ENCODE measurements around the gene UBE2H. TPM values are rescaled to one million over a fixed set of nuclear protein-coding genes. Genes with fewer than 3 reads are reported as not detected.

UBE2H gene
- total RNA-seq, 4 donors from 2014 or later = 89.3 to 95.8 (median 90.9) TPM

DNA sequence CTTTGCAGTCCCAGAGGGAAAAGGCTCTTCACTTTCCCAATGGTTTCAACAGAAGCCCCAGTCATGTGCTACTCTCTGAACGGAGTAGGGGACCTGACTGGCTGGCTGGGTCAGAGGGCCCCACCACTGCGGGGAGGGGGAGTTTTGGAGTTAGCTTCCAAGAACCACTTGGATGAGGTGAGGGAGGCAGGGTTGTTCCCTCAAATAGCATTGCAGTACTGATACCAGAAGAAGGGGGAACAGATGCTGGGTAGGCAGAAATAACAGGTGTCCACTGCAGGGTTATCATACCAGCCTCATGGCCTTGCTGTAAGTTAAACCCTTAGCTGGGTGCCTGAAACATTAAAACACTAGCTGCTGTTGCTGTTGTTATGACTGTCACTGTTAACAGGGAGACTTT, 131.3 kb downstream of the UBE2H start:
- TF ChIP-seq, protein P1, sequence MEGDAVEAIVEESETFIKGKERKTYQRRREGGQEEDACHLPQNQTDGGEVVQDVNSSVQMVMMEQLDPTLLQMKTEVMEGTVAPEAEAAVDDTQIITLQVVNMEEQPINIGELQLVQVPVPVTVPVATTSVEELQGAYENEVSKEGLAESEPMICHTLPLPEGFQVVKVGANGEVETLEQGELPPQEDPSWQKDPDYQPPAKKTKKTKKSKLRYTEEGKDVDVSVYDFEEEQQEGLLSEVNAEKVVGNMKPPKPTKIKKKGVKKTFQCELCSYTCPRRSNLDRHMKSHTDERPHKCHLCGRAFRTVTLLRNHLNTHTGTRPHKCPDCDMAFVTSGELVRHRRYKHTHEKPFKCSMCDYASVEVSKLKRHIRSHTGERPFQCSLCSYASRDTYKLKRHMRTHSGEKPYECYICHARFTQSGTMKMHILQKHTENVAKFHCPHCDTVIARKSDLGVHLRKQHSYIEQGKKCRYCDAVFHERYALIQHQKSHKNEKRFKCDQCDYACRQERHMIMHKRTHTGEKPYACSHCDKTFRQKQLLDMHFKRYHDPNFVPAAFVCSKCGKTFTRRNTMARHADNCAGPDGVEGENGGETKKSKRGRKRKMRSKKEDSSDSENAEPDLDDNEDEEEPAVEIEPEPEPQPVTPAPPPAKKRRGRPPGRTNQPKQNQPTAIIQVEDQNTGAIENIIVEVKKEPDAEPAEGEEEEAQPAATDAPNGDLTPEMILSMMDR (IDR thresholded peaks at IDR 0.05; ENCODE audit: low read depth) = no peak

DNA sequence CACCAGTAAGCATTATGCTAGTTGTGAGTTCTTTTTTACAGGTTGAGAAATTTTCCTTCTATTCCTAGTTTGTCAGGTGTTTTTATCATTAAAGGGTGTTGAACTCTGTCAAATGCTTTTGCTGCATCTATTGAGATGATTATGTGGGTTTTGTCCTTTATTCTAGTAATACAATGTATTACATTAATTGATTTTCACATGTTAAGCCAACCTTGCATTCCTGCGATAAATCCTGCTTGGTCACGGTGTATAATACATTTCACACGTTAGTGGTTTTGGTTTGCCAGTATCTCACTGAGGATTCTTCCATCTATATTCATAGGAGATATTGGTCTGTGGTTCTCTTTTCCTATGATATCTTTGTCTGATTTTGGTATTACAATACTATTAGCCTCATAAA, 136.0 kb downstream of the UBE2H start:
- TF ChIP-seq, protein P1 (IDR thresholded peaks at IDR 0.05; ENCODE audit: low read depth) = no peak

DNA sequence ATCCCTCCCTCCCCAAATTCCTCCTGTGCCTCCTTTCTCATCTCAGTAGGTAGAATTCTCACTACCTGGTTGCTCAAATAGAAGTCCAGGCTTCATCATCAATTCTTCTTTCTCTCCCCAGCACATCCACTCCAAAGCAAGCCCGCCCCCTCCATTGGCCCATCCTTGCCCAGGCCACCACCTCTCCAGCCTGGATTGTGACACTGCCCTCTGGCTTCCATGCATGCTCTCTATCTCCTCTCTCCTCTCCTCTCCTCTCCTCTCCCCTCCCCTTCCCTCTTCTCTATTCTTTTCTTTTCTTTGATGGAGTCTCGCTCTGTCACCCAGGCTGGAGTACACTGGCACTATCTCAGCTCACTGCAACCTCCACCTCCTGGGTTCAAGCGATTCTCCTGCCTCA, 144.9 kb downstream of the UBE2H start:
- TF ChIP-seq, protein P1 (IDR thresholded peaks at IDR 0.05; ENCODE audit: low read depth) = no peak

DNA sequence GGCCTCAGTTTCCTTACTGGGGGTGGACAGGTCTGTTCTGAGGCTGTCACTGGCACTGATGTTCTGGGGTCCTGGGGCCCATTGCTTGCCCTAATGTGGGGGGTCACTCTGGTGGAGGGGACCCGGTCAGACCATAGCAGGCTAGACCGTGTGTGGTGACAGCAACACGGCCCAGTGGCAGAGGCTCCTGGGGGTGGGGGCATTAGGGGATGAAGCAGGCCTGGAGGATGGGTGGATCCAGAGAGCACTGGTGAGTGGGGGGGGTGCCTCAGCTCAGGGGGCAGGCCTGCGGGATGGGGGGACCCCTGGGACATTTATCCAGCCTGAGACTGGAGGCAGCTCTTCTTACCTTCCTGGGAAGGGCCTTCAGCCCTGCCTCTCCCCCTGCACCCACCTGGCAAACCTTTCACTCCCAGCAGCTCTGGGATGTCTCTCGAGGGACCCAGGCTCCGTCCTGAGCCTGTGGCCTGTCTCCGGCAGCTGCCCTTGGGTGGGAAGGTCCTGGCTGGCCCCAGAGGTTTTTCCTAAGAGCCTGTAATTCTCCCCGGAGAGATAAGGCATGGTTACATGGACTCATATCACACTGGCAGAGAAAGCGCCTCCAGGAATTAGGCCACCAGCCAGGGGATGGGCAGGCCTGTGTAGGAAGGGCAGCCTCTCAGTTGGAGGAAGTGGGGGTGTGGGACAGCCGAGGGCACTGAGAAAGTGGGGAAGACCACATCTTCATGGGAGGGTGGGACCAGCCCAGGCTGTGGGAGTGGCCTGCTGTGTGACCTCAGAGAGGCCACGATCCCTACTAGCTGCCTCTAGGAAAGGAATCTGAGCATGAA, 147.7 kb downstream of the UBE2H start:
- TF ChIP-seq, protein P1 (IDR thresholded peaks at IDR 0.05; ENCODE audit: low read depth) = no peak

DNA sequence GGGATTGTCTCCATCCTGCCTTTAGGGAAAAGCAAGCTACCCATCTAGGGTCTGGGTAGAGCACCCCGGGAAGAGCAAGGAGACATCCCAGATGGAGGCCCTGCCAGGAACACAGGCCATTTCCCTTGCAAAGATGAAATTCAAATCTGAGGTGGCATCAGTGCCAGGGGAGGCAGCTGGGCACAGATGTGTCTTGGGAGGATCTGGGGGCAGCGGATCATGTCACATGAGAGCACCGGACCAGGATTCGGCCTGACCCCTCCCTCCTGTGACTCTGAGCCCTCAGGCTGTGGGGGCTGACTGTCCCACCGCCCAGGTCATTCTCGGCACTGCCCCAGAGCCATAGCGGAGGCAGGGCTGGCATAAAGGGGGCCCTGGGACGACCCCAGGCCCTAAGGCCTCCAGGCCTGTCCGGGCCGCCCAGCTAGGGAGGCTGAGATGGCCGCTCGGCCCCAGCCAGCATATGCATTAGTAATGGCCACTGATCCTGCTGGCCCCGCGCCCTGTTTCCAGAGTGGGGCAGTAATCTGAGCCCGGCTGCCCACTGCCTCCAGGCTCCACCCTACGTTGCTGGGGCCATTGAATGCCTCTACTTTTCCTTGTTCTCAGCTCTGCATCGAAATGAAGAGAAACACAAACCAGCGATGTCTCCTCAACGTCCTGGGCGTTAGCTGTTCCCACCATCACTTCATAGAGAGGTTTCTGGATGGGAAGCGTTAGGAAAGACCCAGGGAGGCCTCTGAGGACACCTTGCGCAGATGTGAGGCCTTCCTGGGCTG, 148.5 kb downstream of the UBE2H start:
- TF ChIP-seq, protein P1 (IDR thresholded peaks at IDR 0.05; ENCODE audit: low read depth) = no peak

DNA sequence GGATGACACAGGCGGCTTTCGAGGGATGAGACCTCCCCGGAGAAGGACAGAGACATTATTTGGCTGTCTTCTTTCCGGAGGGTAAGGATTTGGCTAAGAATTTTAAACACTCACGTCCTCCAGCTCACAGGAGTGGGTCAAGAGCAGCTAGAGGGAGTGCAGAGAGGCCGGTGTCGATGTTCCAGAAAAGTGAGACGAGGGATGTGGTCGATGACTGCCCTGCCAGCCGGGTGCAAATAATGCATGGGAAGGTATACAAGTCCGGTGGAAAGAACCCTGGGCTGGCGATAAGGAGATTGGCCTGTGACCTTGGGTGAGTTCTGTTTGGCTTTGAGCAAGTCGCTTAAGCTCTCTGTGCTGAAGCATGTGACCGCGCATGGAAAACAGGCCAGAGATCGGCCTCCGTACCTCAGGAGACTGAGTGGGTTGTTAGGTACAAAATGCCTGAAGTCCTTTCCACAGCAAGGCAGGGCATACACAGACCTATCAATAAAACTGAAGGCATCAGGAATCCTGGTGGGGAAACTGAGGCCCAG, 149.1 kb downstream of the UBE2H start:
- TF ChIP-seq, protein P1 (IDR thresholded peaks at IDR 0.05; ENCODE audit: low read depth) = no peak

DNA sequence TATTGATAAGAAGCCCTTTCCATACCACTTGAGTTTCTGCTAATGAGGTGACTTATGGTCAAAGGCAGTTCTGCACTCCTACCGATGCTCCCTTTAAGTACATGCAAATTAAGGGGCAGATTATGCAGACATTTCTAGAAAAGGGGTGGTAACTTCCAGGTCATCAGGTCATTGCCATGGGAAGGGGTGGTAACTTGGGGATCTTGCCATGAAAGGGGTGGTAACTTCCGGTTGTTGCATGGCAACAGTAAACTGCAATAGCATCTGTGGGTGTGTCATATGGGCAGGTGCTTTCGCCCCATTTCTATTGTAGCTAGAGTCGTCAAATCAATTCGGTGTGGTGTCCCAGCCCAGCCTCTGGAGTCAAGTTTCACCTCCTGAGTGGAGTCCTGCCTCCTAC, 150.9 kb downstream of the UBE2H start:
- TF ChIP-seq, protein P1 (IDR thresholded peaks at IDR 0.05; ENCODE audit: low read depth) = no peak
